BE2C (cell line): ENCODE data around the gene PIGS.
"Not testable (repeated sequence)": the region's sequence is repeated elsewhere in the genome, so short reads cannot be mapped to it uniquely, and the experiment has no call there.

Source experiments
- DNase-seq: peaks from one replicate; pipeline ENCODE4 v3.0.0-alpha.2; 2020
- H3K27me3 ChIP-seq: fragments of 250-450 bp; sonication (Bioruptor Pico); 2 replicates; pipeline ENCODE4 v1.5.1; 2020; ENCODE audit warnings: mild to moderate bottlenecking
- H3K36me3 ChIP-seq: fragments of 250-450 bp; sonication (Bioruptor Pico); 2 replicates; pipeline ENCODE4 v1.5.1; 2020; ENCODE audit warnings: mild to moderate bottlenecking
- H3K4me1 ChIP-seq: fragments of 250-450 bp; sonication (Bioruptor Pico); 2 replicates; pipeline ENCODE4 v1.5.1; 2020
- H3K4me3 ChIP-seq: 2 replicates; pipeline ENCODE4 v1.5.1; 2011; ENCODE audit warnings: low read depth, low read length
- H3K9me3 ChIP-seq: fragments of 250-450 bp; sonication (Bioruptor Pico); 2 replicates; pipeline ENCODE4 v1.5.1; 2020
- CTCF ChIP-seq: IDR thresholded peaks from 2 replicates; pipeline ENCODE4 v1.5.1; 2012; ENCODE audit warnings: mild to moderate bottlenecking, low read depth, low read length

PIGS gene

GRCh38 chr17:28612936-28613872, 41.9 kb upstream of the PIGS start:
- Histone ChIP-seq H3K36me3 (peaks cover 13% of the 10 kb centered on the region), H3K27me3 (no peaks in the 10 kb centered on the region), H3K4me1 (no peaks in the 10 kb centered on the region), H3K4me3 (no peak overlapping the region), H3K9me3 (no peaks in the 10 kb centered on the region)
- TF ChIP-seq CTCF = peak; percentile 67
- DNase-seq = peak; percentile 45

- no peaks in the 10 kb centered on the region for H3K9me3 ChIP-seq
- DNase-seq = no peak
- no peaks in the 10 kb centered on the region for H3K27me3 ChIP-seq
- TF ChIP-seq CTCF = no peak
- H3K4me1 ChIP-seq = no peaks in the 10 kb centered on the region
- H3K36me3 ChIP-seq = peaks cover 13% of the 10 kb centered on the region
- H3K4me3 ChIP-seq = no peak overlapping the region
Measured at GRCh38 chr17:28612531-28612930, 41.2 kb upstream of the PIGS start.

- no peak for DNase-seq
- H3K4me1 ChIP-seq = no peaks in the 10 kb centered on the region
- no peak overlapping the region for H3K4me3 ChIP-seq
- no peaks in the 10 kb centered on the region for H3K9me3 ChIP-seq
- no peak for TF ChIP-seq CTCF
- no peaks in the 10 kb centered on the region for H3K27me3 ChIP-seq
- H3K36me3 ChIP-seq = no peaks in the 10 kb centered on the region
Measured at GRCh38 chr17:28610376-28610775, 39.1 kb upstream of the PIGS start.

- H3K36me3 ChIP-seq, H3K4me1 ChIP-seq, H3K9me3 ChIP-seq, H3K4me3 ChIP-seq, H3K27me3 ChIP-seq, DNase-seq: not testable (repeated sequence)
Measured at GRCh38 chr17:28604031-28604430, 32.7 kb upstream of the PIGS start.

GRCh38 chr17:28599311-28600184, 28.2 kb upstream of the PIGS start:
- DNase-seq = peak; percentile 28
- Histone ChIP-seq H3K9me3 (no peaks in the 10 kb centered on the region), H3K4me1 (no peaks in the 10 kb centered on the region), H3K27me3 (no peaks in the 10 kb centered on the region), H3K4me3 (peak overlapping the region; percentile 78), H3K36me3 (no peaks in the 10 kb centered on the region)
- no peak for TF ChIP-seq CTCF

- no peaks in the 10 kb centered on the region for H3K9me3 ChIP-seq
- peak within 1 kb of the TSS; percentile 78 for H3K4me3 ChIP-seq
- no peak for TF ChIP-seq CTCF
- H3K36me3 ChIP-seq = no peaks in the 10 kb centered on the region
- peak; percentile 87 for DNase-seq
- no peaks in the 10 kb centered on the region for H3K27me3 ChIP-seq
- no peaks in the 10 kb centered on the region for H3K4me1 ChIP-seq
Measured at GRCh38 chr17:28598799-28599310, 27.5 kb upstream of the PIGS start, which contains the start of gene SPAG5. Gene SPAG5, minus strand, starts transcription at chr17:28599025. Its CDS starts 79 bp downstream, at chr17:28598946.
